Kidney glomerular epithelial cell (primary cell): ENCODE results near the gene CDK14.

Source experiments
- DNase-seq: peaks from one replicate; lab custom pipeline; 2025; lab: John Stamatoyannopoulos, UW

CDK14 gene

GRCh38 chr7:90842430-90842788 lies 246.3 kb downstream of the CDK14 start:
- no peak for DNase-seq

- no peak for DNase-seq
Measured at GRCh38 chr7:90843472-90843871, 247.4 kb downstream of the CDK14 start.

GRCh38 chr7:90844421-90844820 lies 248.3 kb downstream of the CDK14 start:
- no peak for DNase-seq

GRCh38 chr7:90846192-90846591 lies 250.1 kb downstream of the CDK14 start:
- no peak for DNase-seq

GRCh38 chr7:90850066-90850465 lies 253.9 kb downstream of the CDK14 start:
- DNase-seq = no peak

- no peak for DNase-seq
Measured at GRCh38 chr7:90850471-90850870, 254.3 kb downstream of the CDK14 start.

- no peak for DNase-seq
Measured at GRCh38 chr7:90853205-90853604, 257.1 kb downstream of the CDK14 start.

- DNase-seq = no peak
Measured at GRCh38 chr7:90856351-90857070, 260.4 kb downstream of the CDK14 start.

- no peak for DNase-seq
Measured at GRCh38 chr7:90857603-90858002, 261.5 kb downstream of the CDK14 start.

- DNase-seq = no peak
Measured at GRCh38 chr7:90858546-90858945, 262.4 kb downstream of the CDK14 start.

GRCh38 chr7:90859521-90859920 lies 263.4 kb downstream of the CDK14 start:
- DNase-seq = no peak

- no peak for DNase-seq
Measured at GRCh38 chr7:90864088-90864487, 268.0 kb downstream of the CDK14 start.

- no peak for DNase-seq
Measured at GRCh38 chr7:90869335-90869734, 273.2 kb downstream of the CDK14 start.

GRCh38 chr7:90876701-90877100 lies 280.6 kb downstream of the CDK14 start:
- DNase-seq = no peak

- no peak for DNase-seq
Measured at GRCh38 chr7:90877201-90877600, 281.1 kb downstream of the CDK14 start.

GRCh38 chr7:90879924-90880323 lies 283.8 kb downstream of the CDK14 start:
- no peak for DNase-seq

- no peak for DNase-seq
Measured at GRCh38 chr7:90886416-90886815, 290.3 kb downstream of the CDK14 start.

- no peak for DNase-seq
Measured at GRCh38 chr7:90889210-90889609, 293.1 kb downstream of the CDK14 start.

- DNase-seq = no peak
Measured at GRCh38 chr7:90889644-90890043, 293.5 kb downstream of the CDK14 start.

- DNase-seq = no peak
Measured at GRCh38 chr7:90891529-90891928, 295.4 kb downstream of the CDK14 start.

- no peak for DNase-seq
Measured at GRCh38 chr7:90892213-90892612, 296.1 kb downstream of the CDK14 start.

- DNase-seq = no peak
Measured at GRCh38 chr7:90894122-90894521, 298.0 kb downstream of the CDK14 start.

GRCh38 chr7:90896458-90896857 lies 300.3 kb downstream of the CDK14 start:
- no peak for DNase-seq

- no peak for DNase-seq
Measured at GRCh38 chr7:90897961-90898469, 301.9 kb downstream of the CDK14 start.
